Ascending aorta (tissue), 2 donors: ENCODE measurements around the gene UEVLD. TPM values are rescaled to one million over a fixed set of nuclear protein-coding genes. Genes with fewer than 3 reads are reported as not detected.

Experiments used
- DNase-seq, 2 donors: peaks; one replicate each; pipeline ENCODE4 v3.0.0-alpha.2; 2019; ENCODE audit warnings: low spot score in 2 of 2
- H3K27ac ChIP-seq, 2 donors: fragments of 200-600 bp; sonication (generic); one replicate each; pipeline ENCODE4 v1.5.1; 2016 to 2017; ENCODE audit warnings: mild to moderate bottlenecking in 1 of 2
- H3K27me3 ChIP-seq: fragments of 200-600 bp; sonication (generic); one replicate; pipeline ENCODE4 v1.5.1; 2017
- H3K36me3 ChIP-seq, 2 donors: fragments of 200-600 bp; sonication (generic); one replicate each; pipeline ENCODE4 v1.5.1; 2016
- H3K4me1 ChIP-seq, 2 donors: fragments of 200-600 bp; sonication (generic); one replicate each; pipeline ENCODE4 v1.5.1; 2016 to 2017; ENCODE audit warnings: mild to moderate bottlenecking in 1 of 2
- H3K4me3 ChIP-seq, 2 donors: fragments of 200-600 bp; sonication (generic); one replicate each; pipeline ENCODE4 v1.5.1; 2016 to 2017; ENCODE audit warnings: mild to moderate bottlenecking in 1 of 2
- H3K9me3 ChIP-seq, 2 donors: fragments of 200-600 bp; sonication (generic); one replicate each; pipeline ENCODE4 v1.5.1; 2016
- CTCF ChIP-seq, 3 experiments: fragments of 200-600 bp in 2 of 3; fragments of 450-650 bp in 1 of 3; sonication (generic) in 2 of 3; IDR thresholded peaks; one replicate each; pipeline ENCODE4 v1.5.1; 2016 to 2019; ENCODE audit warnings: antibody characterized with exemption in 3 of 3, mild to moderate bottlenecking in 1 of 3, moderate library complexity in 1 of 3
- intact Hi-C: fragments of 100-400 bp; cut with DNase I; formaldehyde crosslinking; loops from one replicate; pipeline ENCODE4 v1.15.1; 2023
- total RNA-seq: library from RNA; depleted of rRNA; stranded (reverse); fragments of >200 nt; gene quantifications from one replicate; pipeline ENCODE4 v1.1.0, GENCODE V29; 2016

UEVLD gene
- total RNA-seq, 1 donor from 2014 or later: 10.1 TPM

- intact Hi-C loops: loop anchor here (10.0 kb wide), 1 partner anchor 86 kb away; no protein-coding TSS in a partner anchor
- no peak for DNase-seq
- H3K4me1 ChIP-seq: no peaks in the 10 kb centered on the region
- no peak for TF ChIP-seq CTCF (IDR thresholded peaks at IDR 0.05)
- H3K9me3 ChIP-seq: no peaks in the 10 kb centered on the region
- H3K27me3 ChIP-seq: no peaks in the 10 kb centered on the region
- H3K27ac ChIP-seq: no peak overlapping the region
- no peak overlapping the region for H3K4me3 ChIP-seq
- H3K36me3 ChIP-seq: peaks cover 36 to 55% of the 10 kb centered on the region in 2 donors
These were observed 97.6 kb downstream of the UEVLD start for GRCh38 chr11:18490736-18491485.

GRCh38 chr11:18490319-18490718, 98.2 kb downstream of the UEVLD start:
- no peak overlapping the region for H3K4me3 ChIP-seq
- intact Hi-C loops: loop anchor here (10.0 kb wide), 1 partner anchor 86 kb away; no protein-coding TSS in a partner anchor
- DNase-seq: no peak
- H3K27ac ChIP-seq: no peak overlapping the region
- no peaks in the 10 kb centered on the region for H3K9me3 ChIP-seq
- H3K36me3 ChIP-seq: peaks cover 36 to 50% of the 10 kb centered on the region in 2 donors
- H3K4me1 ChIP-seq: no peaks in the 10 kb centered on the region
- H3K27me3 ChIP-seq: no peaks in the 10 kb centered on the region
- TF ChIP-seq CTCF (IDR thresholded peaks at IDR 0.05): no peak

GRCh38 chr11:18485913-18486528, 102.5 kb downstream of the UEVLD start:
- H3K27ac ChIP-seq: no peak overlapping the region
- DNase-seq: no peak
- no peaks in the 10 kb centered on the region for H3K27me3 ChIP-seq
- no peaks in the 10 kb centered on the region for H3K4me1 ChIP-seq
- peaks cover 35 to 66% of the 10 kb centered on the region in 2 donors for H3K36me3 ChIP-seq
- H3K4me3 ChIP-seq: no peak overlapping the region
- intact Hi-C loops: no loop called here
- no peaks in the 10 kb centered on the region for H3K9me3 ChIP-seq
- no peak for TF ChIP-seq CTCF (IDR thresholded peaks at IDR 0.05)

Other genes with a start within 250 kb of the UEVLD start
- 422 TPM for gene LDHA, start 194.2 kb downstream of the UEVLD start, total RNA-seq
- not detected for gene LDHC, start 176.4 kb downstream of the UEVLD start, total RNA-seq
- gene LDHAL6A, start 132.9 kb downstream of the UEVLD start, total RNA-seq: not detected
- gene TSG101, start 61.8 kb downstream of the UEVLD start, total RNA-seq: 20.3 TPM
- gene MISFA, start 11.1 kb upstream of the UEVLD start, total RNA-seq: not detected
- gene SPTY2D1, start 45.6 kb upstream of the UEVLD start, total RNA-seq: 7.8 TPM
- gene TMEM86A, start 110.0 kb upstream of the UEVLD start, total RNA-seq: 4.8 TPM
- gene IGSF22, start 137.5 kb upstream of the UEVLD start, total RNA-seq: not detected
- 6.7 TPM for gene PTPN5, start 203.1 kb upstream of the UEVLD start, total RNA-seq